SH-SY5Y (cell line): ENCODE data around the gene CMTM4.

Source experiments
- GATA2 ChIP-seq: IDR thresholded peaks from 2 replicates; pipeline ENCODE4 v1.6.1; 2011; ENCODE audit warnings: mild to moderate bottlenecking, low read depth, low read length
- GATA3 ChIP-seq: IDR thresholded peaks from 2 replicates; pipeline ENCODE4 v1.6.1; 2011; ENCODE audit warnings: low read depth, mild to moderate bottlenecking, low read length, moderate library complexity

- TF ChIP-seq GATA2 (no peak), GATA3 (no peak)
Measured at GRCh38 chr16:66580605-66581209, 115.8 kb downstream of the CMTM4 start.
